Right lobe of liver (tissue), 6 donors: ENCODE measurements around the gene INO80E. TPM values are rescaled to one million over a fixed set of nuclear protein-coding genes. Genes with fewer than 3 reads are reported as not detected.
"Not testable (repeated sequence)": the region's sequence is repeated elsewhere in the genome, so short reads cannot be mapped to it uniquely, and the experiment has no call there.

Experiments
- ATAC-seq, 4 donors: fragments of 200-7000 bp; cut with Tn5 transposase; one replicate each; pipeline ENCODE4 v1.9.1; 2020; ENCODE audit warnings: mild to moderate bottlenecking in 4 of 4, moderate library complexity in 4 of 4
- DNase-seq, 3 donors: peaks; one replicate each; pipeline ENCODE4 v3.0.0-alpha.2; 2020
- H3K27ac ChIP-seq, 3 donors: fragments of 200-600 bp; one replicate each; pipeline ENCODE4 v1.8.0; 2022
- H3K27me3 ChIP-seq, 2 donors: fragments of 200-600 bp; one replicate each; pipeline ENCODE4 v1.8.0; 2022
- H3K36me3 ChIP-seq, 4 donors: fragments of 200-600 bp; sonication (generic) in 1 of 4; one replicate each; pipeline versions ENCODE4 v1.5.1 to v1.8.0; 2017 to 2022; ENCODE audit warnings: control low read depth in 1 of 4
- H3K4me1 ChIP-seq, 4 donors: fragments of 200-600 bp; sonication (generic) in 1 of 4; one replicate each; pipeline versions ENCODE4 v1.5.1 to v1.8.0; 2017 to 2022; ENCODE audit warnings: control low read depth in 1 of 4
- H3K4me3 ChIP-seq, 3 donors: fragments of 200-600 bp; one replicate each; pipeline ENCODE4 v1.8.0; 2022
- H3K9me3 ChIP-seq, 4 donors: fragments of 200-600 bp; sonication (generic) in 1 of 4; one replicate each; pipeline versions ENCODE4 v1.5.1 to v1.8.0; 2017 to 2022; ENCODE audit warnings: control low read depth in 1 of 4
- CTCF ChIP-seq, 4 donors: fragments of 200-600 bp in 3 of 4; fragments of 450-650 bp in 1 of 4; IDR thresholded peaks; one replicate each; pipeline versions ENCODE4 v1.5.1 to v1.8.0; 2016 to 2022; ENCODE audit warnings: antibody characterized with exemption in 4 of 4, mild to moderate bottlenecking in 2 of 4
- POLR2A ChIP-seq: fragments of 450-650 bp; IDR thresholded peaks from one replicate; pipeline ENCODE4 v1.6.1; 2017; ENCODE audit warnings: antibody characterized with exemption, mild to moderate bottlenecking
- WGBS: methylation state at CpG from one replicate; pipeline ENCODE4 v1.1.6; 2018; ENCODE audit warnings: low coverage, low lambda C conversion rate; ENCODE audit not compliant: insufficient coverage; ENCODE audit errors: missing lambda C conversion rate; 5-methylcytosine and 5-hydroxymethylcytosine counted together
- intact Hi-C, 2 donors: fragments of 100-400 bp; cut with DNase I; formaldehyde crosslinking; loops; one replicate each; pipeline versions ENCODE4 v1.11.2 to v1.14.1; 2022
- total RNA-seq, 6 experiments: library from RNA; depleted of rRNA in 2 of 6; stranded (reverse); fragments of >200 nt in 2 of 6; fragmentation: NEBNext Ultra II Directional in 3 of 6; extraction: Animal tissue kit (Norgen Biotek cat#: 25700) in 3 of 6; gene quantifications; one replicate each; pipeline versions ENCODE4 v1.1.0 to v1.2.4, GENCODE V29; 2016 to 2023
- donor health status: DM: no; HTN: yes; CAD: no.
- donor health status: DM: no; HTN: no; CAD: no.
- donor health status: DM: no; HTN: no; CAD: no.
- donor health status: DM: no; HTN: yes; CAD: no.
- donor health status: DM: no; HTN: yes; CAD: no.

Gene INO80E
- total RNA-seq, 6 experiments from 2014 or later = 22.3 to 45.8 (median 33.2) TPM

GRCh38 chr16:30017277-30017656 is 21.2 kb downstream of the INO80E start:
- WGBS = 91% methylated on average over 2 of the region's 2 CpGs
- H3K4me3 ChIP-seq = no peak overlapping the region
- peaks cover 0 to 9% (median 0%) of the 10 kb centered on the region in 4 donors for H3K4me1 ChIP-seq
- no peaks in the 10 kb centered on the region for H3K9me3 ChIP-seq
- no peak for DNase-seq
- no peak overlapping the region for H3K27ac ChIP-seq
- no peaks in the 10 kb centered on the region for H3K36me3 ChIP-seq
- intact Hi-C loops = no loop called here
- H3K27me3 ChIP-seq = no peaks in the 10 kb centered on the region
- TF ChIP-seq POLR2A = no peak
- TF ChIP-seq CTCF (IDR thresholded peaks at IDR 0.05) = no peak
- no peak for ATAC-seq

GRCh38 chr16:30017937-30018336 is 21.9 kb downstream of the INO80E start:
- DNase-seq, H3K4me1 ChIP-seq, intact Hi-C loops, H3K27me3 ChIP-seq, H3K36me3 ChIP-seq, ATAC-seq, H3K9me3 ChIP-seq, H3K27ac ChIP-seq, H3K4me3 ChIP-seq: not testable (repeated sequence)
- 82% methylated on average over 2 of the region's 4 CpGs for WGBS

GRCh38 chr16:30018731-30019158 is 22.7 kb downstream of the INO80E start:
- intact Hi-C loops = no loop called here
- H3K36me3 ChIP-seq = no peaks in the 10 kb centered on the region
- H3K27me3 ChIP-seq = no peaks in the 10 kb centered on the region
- TF ChIP-seq CTCF (IDR thresholded peaks at IDR 0.05) (no peak), POLR2A (no peak)
- H3K27ac ChIP-seq = no peak overlapping the region
- 61% methylated on average over 3 of the region's 4 CpGs for WGBS
- no peak overlapping the region for H3K4me3 ChIP-seq
- DNase-seq = no peak
- no peaks in the 10 kb centered on the region for H3K9me3 ChIP-seq
- ATAC-seq = no peak
- H3K4me1 ChIP-seq = peaks cover 0 to 9% (median 0%) of the 10 kb centered on the region in 4 donors

- WGBS = 82% methylated on average over 4 of the region's 6 CpGs
- intact Hi-C loops = loop anchor here in 1 of 2 donors (10.0 kb wide), 2 partner anchors 148 to 328 kb away; no protein-coding TSS in a partner anchor
- ATAC-seq = no peak
Observed at GRCh38 chr16:30022887-30023286, 26.8 kb downstream of the INO80E start, which contains the start of gene C16orf92. Gene C16orf92, plus strand, starts transcription at chr16:30023198. Its CDS starts 143 bp downstream, at chr16:30023341.

More at GRCh38 chr16:30022887-30023286, 26.8 kb downstream of the INO80E start, which contains the start of gene C16orf92:
- H3K27ac ChIP-seq = no peak within 1 kb of the TSS
- H3K27me3 ChIP-seq = no peaks in the 10 kb centered on the region
- no peaks in the 10 kb centered on the region for H3K9me3 ChIP-seq
- TF ChIP-seq POLR2A (no peak), CTCF (IDR thresholded peaks at IDR 0.05) (no peak)
- no peak within 1 kb of the TSS for H3K4me3 ChIP-seq
- H3K36me3 ChIP-seq = no peaks in the 10 kb centered on the region
- peaks cover 0 to 9% (median 0%) of the 10 kb centered on the region in 4 donors for H3K4me1 ChIP-seq
- DNase-seq = no peak
